GM19099 (cell line): ENCODE data around the gene RBM39.

ENCODE experiments used
- POLR2A ChIP-seq: IDR thresholded peaks from 3 replicates; pipeline ENCODE4 v1.6.1; 2011; ENCODE audit warnings: low read depth; ENCODE audit not compliant: insufficient read length; ENCODE audit errors: extremely low read depth

RBM39 gene

GRCh38 chr20:35730583-35731468 lies 11.2 kb downstream of the RBM39 start:
- TF ChIP-seq POLR2A = no peak

GRCh38 chr20:35729836-35730582 lies 12.1 kb downstream of the RBM39 start:
- TF ChIP-seq POLR2A = no peak

GRCh38 chr20:35729283-35729807 lies 12.7 kb downstream of the RBM39 start:
- TF ChIP-seq POLR2A = no peak

- TF ChIP-seq POLR2A = no peak
Observed at GRCh38 chr20:35726842-35727711, 15.0 kb downstream of the RBM39 start.

GRCh38 chr20:35724321-35725230 lies 17.5 kb downstream of the RBM39 start:
- no peak for TF ChIP-seq POLR2A

- TF ChIP-seq POLR2A = no peak
Observed at GRCh38 chr20:35721621-35722020, 20.4 kb downstream of the RBM39 start.

GRCh38 chr20:35721219-35721618 lies 20.8 kb downstream of the RBM39 start:
- TF ChIP-seq POLR2A = no peak

- TF ChIP-seq POLR2A = no peak
Observed at GRCh38 chr20:35720165-35721123, 21.6 kb downstream of the RBM39 start.

GRCh38 chr20:35719717-35720116 lies 22.3 kb downstream of the RBM39 start:
- TF ChIP-seq POLR2A = no peak

- TF ChIP-seq POLR2A = no peak
Observed at GRCh38 chr20:35718972-35719635, 23.0 kb downstream of the RBM39 start.

GRCh38 chr20:35716330-35716729 lies 25.7 kb downstream of the RBM39 start:
- no peak for TF ChIP-seq POLR2A

- TF ChIP-seq POLR2A = no peak
Observed at GRCh38 chr20:35715652-35716051, 26.4 kb downstream of the RBM39 start.
